HG02870 (cell line): ENCODE measurements around the gene LRRC59.
"Not testable (repeated sequence)": the region's sequence is repeated elsewhere in the genome, so short reads cannot be mapped to it uniquely, and the experiment has no call there.

Experiments used
- ATAC-seq: cut with Tn5 transposase; IDR thresholded peaks from one replicate; pipeline ENCODE4 v1.9.1; 2021; ENCODE audit warnings: mild to moderate bottlenecking, moderate library complexity; ENCODE audit not compliant: unreplicated experiment

LRRC59 gene

DNA sequence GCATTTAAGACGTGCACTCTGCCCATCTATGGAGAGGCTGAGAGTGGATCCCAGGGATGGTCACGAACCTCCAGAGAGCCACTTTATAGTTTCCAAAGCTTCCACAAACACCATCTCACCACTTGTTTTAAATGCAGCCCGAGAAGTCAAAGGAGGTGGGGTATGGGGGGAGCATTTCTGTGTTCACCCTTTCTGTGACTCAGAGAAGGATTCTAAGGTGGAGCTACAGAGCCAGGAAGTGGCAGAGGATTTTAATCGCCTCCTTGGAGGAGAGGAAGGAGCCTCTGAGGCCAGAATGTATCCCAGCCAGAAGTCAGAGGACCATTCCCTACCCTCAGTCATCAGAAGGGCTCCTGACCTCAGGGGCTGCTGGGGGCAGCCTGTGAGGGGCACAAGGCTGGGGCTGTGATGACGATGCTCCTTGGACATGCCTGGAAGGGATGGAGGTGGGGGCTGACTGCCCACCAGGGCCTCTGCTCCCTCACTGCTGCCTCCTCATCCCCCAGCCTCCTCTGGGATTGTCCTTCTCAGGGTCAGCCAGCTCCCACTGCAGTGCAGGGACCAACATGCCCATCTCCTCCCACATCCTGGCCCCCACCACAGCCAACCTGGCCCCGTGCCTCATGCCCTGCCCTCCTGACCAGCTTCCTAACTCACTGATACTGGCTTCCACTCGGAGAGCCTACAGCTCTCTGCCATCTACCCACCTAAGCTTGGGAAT lies 48.6 kb downstream of the LRRC59 start:
- no peak for ATAC-seq

DNA sequence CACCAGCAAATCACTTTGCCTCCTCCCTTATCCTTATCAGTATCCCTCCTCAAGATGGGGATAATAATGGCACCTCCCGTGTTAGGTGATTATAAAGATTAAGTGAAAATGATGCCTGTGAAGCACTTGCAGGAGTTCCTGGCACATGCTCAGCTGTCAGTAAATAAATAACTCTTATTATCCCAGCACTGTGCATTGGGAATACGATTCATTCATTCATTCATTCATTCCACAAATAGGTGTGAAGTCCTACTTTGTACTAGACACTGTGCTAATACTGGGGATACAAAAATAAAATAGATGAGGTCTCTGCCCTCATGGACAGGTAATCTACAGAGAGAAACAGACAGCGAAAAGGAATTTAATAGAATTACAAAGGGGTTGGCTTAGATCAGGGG lies 49.4 kb downstream of the LRRC59 start:
- ATAC-seq: no peak

DNA sequence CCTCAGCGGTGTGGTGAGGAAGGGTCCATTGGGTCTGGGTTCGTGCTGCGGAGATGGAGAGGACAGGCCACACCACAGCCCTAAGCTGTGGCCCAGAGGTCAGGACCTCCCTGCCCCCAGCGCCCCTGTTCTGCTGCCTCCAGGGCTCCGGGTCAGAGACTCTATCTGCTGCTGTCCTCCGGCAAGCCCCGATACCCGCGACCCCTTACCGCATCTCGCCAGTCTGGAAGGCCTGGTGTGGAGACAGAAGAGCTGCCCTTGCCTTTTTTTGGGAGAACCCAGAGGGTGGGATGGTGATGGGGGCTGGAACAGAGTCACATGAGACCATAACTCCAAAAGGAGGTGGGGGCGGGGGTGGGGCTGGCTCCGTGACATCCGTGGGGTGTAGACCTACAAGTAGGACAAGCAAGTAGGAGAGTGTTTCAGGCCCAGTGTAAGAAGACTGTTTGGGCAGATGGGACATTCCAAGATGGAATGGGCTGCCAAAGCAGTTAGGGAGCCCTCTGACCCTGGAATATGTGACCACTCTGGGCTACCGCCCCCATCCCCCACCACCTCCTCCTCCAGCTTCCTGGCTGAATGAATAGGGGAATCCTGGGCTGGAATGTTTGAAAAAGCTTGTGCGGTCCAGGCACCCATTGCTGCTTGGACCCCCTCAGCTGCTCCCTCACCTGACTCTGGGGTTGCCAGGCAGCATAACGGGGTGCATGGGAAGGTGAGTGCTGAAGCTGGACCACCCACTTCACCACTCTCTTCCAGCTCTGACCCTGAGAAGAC lies 50.0 kb downstream of the LRRC59 start:
- no peak for ATAC-seq

DNA sequence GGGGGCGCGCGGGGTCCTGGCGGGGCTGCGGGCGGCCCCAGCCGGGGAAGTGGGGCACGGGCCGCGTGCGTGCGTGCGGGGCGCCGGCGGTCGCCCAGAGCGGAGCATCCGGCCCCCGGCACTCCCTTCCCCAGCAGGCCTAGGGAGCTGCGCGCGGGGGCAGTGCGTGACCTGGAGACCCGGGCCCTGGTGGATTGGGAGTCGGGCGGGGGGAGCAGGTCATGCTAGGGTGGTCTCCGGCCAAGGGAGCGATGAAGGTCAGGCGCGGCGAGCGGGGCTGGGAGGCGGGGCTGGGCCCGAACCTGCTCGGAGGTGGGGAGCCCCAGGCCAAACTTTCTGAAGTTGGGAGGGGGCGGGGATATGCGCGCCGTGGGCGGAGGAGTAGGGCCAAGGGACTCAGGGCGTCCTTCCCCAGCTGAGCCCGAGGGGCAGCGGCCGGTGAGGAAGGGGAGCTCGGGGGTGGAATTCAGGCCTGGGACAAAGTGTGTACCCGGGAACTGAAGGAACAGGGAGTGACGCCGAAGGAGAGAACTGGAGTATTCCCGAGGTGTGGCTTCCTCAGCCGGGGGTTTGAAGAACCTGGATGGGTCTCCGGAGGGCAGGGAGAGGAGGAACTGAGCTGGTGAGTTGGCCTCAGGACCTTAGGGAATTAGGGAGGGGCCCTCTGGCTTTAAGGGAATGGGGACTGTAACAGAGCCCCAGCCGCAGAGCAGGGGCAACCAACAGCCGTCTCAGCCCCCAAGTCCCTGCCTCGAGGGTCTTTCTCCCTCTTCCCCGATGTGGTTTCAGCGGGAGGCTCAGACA lies 50.8 kb downstream of the LRRC59 start:
- ATAC-seq: peak; percentile 42

DNA sequence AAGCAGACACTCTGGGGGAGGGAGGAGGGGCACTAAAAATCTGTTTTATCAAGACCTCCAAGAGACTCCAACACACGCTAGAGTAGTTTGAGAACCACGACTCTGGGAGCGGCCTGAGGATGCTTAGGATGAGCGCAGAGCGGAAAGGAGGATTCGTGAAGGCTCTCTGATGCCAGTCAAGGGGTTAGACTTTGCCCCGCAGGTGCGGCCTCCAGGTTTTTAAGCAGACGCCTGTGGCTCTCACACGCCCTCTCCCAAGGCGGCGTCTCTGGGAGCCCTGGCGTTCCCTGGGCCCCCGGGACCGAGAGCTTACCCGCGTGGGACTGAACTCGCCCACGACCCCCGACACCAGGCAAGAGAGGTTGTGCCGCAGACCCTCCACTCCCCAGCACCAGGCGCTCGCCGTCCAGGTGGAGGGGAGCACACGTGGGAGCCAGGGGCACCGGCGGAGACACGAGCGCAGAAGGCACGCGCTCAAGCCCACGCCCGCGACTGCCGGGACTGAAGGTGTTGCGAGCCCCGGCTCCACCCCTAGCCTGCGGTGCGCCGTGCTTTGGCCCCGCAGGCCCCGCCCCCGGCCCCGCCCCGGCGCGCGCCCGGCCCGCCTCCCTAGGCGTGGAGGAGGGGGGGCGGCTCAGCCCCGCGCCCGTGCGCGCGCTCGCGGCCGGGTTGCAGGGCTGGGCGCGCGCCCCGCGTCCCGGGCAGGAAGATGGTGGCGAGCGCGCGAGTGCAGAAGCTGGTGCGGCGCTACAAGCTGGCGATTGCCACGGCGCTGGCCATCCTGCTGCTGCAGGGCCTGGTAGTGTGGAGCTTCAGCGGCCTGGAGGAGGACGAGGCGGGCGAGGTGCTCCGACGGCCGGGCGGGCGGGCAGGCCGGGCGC lies 51.7 kb downstream of the LRRC59 start, which contains the start of gene XYLT2:
TSS of gene XYLT2 (plus strand) at position 695 of the 881 bp plus-strand sequence. CDS start at position 710, 15 bp downstream.
- ATAC-seq: peak; percentile 71

DNA sequence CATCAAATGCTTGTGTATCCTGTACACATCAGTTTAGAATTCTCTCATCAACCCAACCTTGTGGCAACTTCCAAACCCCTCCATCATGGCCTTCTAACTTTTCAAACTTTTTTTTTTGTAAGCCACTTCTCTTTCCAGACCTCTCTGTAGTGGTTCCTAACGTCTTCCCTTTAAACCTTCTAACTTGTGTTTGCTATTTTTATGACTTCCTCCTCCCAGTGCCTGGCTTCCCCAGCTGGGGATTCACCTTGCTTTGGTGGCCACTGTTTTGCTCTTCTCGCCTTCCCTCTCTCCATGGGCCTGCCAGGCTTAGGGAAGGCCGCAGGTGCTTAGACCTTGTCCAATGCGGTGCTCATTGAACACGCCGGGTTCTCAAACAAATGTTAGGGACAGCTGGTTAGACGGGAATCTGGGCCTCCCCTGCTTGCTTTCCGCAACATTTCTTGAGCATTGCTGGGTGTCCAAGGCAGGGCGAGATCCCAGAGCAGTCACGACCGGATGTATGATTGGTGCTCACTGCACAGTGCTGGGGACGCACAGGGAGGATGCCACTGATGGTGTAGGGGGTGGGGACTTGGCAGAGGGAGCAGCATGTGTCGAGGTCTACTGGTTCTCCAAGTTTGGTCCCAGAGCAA lies 52.5 kb downstream of the LRRC59 start:
- ATAC-seq: no peak

DNA sequence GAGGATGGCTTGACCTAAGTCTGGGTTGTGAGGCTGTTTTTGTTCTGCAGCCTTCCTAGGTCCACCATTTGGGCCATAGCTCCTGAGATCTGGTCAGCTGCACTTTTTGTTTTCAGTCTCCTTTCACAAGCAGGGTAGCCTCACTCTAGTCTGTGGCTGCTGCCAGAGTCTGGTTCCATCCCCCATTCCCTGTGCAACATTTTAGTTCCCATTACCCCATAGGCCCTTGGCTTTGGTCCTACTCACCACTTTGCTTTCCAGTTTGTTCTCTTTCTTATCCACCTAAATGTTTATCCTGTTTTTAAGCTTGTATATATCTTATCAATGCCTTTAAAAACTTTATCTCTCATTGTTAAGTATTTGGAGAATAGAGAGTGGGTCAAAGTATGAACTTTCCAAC lies 57.9 kb downstream of the LRRC59 start:
- ATAC-seq: no peak

DNA sequence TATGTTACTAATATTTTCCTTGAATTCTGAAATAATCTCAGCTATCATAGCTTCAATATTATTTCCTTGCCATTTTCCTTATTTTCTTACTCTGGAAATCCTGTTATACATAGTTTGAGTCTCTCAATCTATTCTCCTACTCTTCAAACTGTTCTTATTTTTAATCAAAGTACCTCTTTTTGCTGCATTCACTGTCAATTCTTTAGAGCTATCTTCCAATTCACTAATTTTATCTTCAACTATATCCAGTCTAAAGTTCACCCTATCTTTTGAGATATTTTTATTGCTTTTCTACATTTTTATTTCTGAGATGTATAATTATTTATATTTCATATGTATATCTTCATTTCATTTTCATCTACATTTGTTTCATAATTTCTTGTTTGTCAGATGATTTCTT lies 58.7 kb downstream of the LRRC59 start:
- ATAC-seq: no peak

DNA sequence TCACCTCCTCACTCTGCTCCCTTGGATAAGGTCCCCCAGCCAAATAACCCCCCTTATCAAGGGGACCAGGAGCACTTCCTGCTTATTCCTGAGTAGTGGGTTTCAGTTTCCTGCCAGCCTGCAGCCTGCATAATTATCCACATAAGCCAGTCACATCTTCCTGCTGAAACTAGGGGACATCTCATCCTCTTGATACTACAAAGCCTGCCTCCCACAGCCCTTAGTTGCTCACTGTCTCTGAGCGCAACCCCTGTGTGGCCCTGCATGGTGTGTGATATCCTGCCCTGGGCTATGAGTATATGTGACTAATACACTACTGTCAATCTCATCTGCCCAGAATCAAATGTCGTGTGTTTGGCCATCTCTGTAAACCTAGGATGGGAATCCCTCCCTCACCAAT lies 59.4 kb downstream of the LRRC59 start:
- no peak for ATAC-seq

DNA sequence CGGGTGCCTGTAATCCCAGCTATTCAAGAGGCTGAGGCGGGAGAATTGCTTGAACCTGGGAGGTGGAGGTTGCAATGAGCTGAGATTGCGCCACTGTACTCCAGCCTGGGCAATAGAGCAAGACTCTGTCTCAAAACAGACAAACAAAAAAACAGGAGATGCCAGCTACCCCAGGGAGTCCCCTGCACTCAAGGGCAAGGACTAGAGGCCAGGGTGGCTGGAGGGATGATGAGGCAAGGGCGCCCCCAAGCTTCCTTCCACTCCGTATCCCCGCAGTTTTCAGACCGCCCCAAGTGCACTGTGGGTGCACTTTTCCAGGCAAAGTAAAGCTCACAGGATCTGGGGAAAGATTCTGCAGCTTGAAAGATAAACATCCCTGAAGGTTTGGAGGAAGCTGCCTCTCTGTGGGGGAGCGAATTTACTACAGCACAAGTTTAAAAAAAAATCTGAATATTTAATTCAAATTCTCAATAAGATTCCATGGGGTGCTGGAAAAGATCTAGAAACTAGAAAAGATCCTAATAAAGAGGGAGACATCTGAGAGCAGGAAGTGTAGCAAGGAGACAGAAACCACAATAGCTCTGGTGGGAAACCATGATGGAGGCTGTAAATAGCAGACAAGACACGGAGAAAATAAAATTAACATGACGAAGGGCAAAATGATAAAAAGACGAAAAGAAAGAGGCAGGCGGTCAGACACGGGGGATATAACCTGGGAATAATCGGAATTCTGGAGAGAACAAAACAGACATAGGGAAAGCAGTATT lies 63.8 kb downstream of the LRRC59 start:
- ATAC-seq: not testable (repeated sequence)

DNA sequence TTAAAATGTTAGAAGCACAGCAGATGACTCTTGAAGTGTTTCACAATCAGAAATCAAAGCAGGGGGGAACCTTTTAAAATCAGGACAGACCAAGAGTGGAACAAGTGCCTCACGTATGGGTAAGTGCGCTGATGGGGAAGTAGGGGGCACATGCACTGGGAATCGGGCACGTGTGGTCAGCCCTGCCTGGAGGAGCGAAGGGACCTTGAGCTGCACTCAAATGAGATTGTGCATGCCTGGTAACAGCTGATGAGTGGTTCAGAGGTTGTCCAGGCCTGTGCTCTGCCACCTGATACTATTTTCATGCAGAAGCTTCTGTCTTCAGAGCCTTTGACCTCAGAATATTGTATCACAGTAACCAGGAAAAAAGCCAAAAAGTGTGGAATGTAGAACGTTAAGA lies 65.1 kb downstream of the LRRC59 start:
- no peak for ATAC-seq
